SK-N-SH (cell line): ENCODE data around the gene APLP2. TPM values are rescaled to one million over a fixed set of nuclear protein-coding genes. Genes with fewer than 3 reads are reported as not detected.

Source experiments
- CTCF ChIA-PET: fragments of 300-600, 350-600 bp; formaldehyde crosslinking; extraction: SDS; loops from one replicate; lab custom pipeline; 2021; lab: Yijun Ruan, JAX
- POLR2A ChIA-PET: fragments of 350-600 bp; sonication (Branson Sonifier 250); formaldehyde crosslinking; extraction: SDS; loops from one replicate; lab custom pipeline; 2020; ENCODE audit warnings: antibody characterized with exemption, inconsistent platforms; lab: Yijun Ruan, JAX
- DNase-seq: peaks from one replicate; pipeline ENCODE4 v3.0.0; 2012
- H2AFZ ChIP-seq: fragments of 200-600 bp; sonication (generic); 2 replicates; pipeline ENCODE4 v1.8.1; 2016; ENCODE audit warnings: antibody characterized with exemption, mild to moderate bottlenecking, low read depth
- H3F3A ChIP-seq: fragments of 200-600 bp; sonication (generic); replicated peaks from 2 replicates; pipeline ENCODE3; 2016; ENCODE audit warnings: antibody characterized with exemption, mild to moderate bottlenecking; ENCODE audit not compliant: insufficient read depth
- H3K27ac ChIP-seq, 2 experiments: fragments of 200-500 bp in 1 of 2; fragments of 200-600 bp in 1 of 2; sonication (Bioruptor generic) in 1 of 2; sonication (generic), shearing (Covaris generic) in 1 of 2; 2 replicates each; pipeline versions ENCODE4 v1.5.1 to v1.6.1; 2014 to 2016; ENCODE audit warnings: low read depth in 2 of 2, inconsistent platforms in 1 of 2, low read length in 1 of 2, mild to moderate bottlenecking in 1 of 2, mixed read lengths in 1 of 2
- H3K27me3 ChIP-seq: fragments of 200-600 bp; sonication (generic), shearing (Covaris generic); 2 replicates; pipeline ENCODE4 v1.6.1; 2016; ENCODE audit warnings: mixed run types; ENCODE audit not compliant: insufficient read depth
- H3K36me3 ChIP-seq, 2 experiments: fragments of 200-500 bp in 1 of 2; fragments of 200-600 bp in 1 of 2; sonication (Bioruptor generic) in 1 of 2; sonication (generic) in 1 of 2; replicated peaks in 1 of 2; 2 replicates each; pipeline versions ENCODE3 to v1.5.1; 2014 to 2016; ENCODE audit warnings: low read length in 1 of 2, mild to moderate bottlenecking in 1 of 2; ENCODE audit not compliant: insufficient read depth in 2 of 2, control insufficient read depth in 1 of 2
- H3K4me1 ChIP-seq, 2 experiments: fragments of 200-500 bp in 1 of 2; fragments of 200-600 bp in 1 of 2; sonication (Bioruptor generic) in 1 of 2; sonication (generic), shearing (Covaris generic) in 1 of 2; 2 replicates each; pipeline versions ENCODE4 v1.5.1 to v1.6.1; 2014 to 2016; ENCODE audit warnings: low read depth in 1 of 2, low read length in 1 of 2, mixed run types in 1 of 2; ENCODE audit not compliant: insufficient read depth in 2 of 2, control insufficient read depth in 1 of 2
- H3K4me2 ChIP-seq: fragments of 200-600 bp; sonication (generic), shearing (Covaris generic); 2 replicates; pipeline ENCODE4 v1.6.1; 2017; ENCODE audit warnings: mixed run types
- H3K4me3 ChIP-seq, 2 experiments: fragments of 200-500 bp in 1 of 2; fragments of 200-600 bp in 1 of 2; sonication (Bioruptor generic) in 1 of 2; sonication (generic), shearing (Covaris generic) in 1 of 2; 2 replicates each; pipeline versions ENCODE4 v1.5.1 to v1.8.1; 2014 to 2016; ENCODE audit warnings: low read depth in 2 of 2, inconsistent platforms in 1 of 2, low read length in 1 of 2, mild to moderate bottlenecking in 1 of 2, mixed read lengths in 1 of 2, moderate library complexity in 1 of 2
- H3K79me2 ChIP-seq: fragments of 200-600 bp; sonication (generic); 2 replicates; pipeline ENCODE4 v1.8.1; 2017; ENCODE audit warnings: mild to moderate bottlenecking; ENCODE audit not compliant: insufficient read depth
- H3K9ac ChIP-seq: fragments of 200-600 bp; sonication (generic); 2 replicates; pipeline ENCODE4 v1.6.1; 2017; ENCODE audit warnings: mixed run types
- H3K9me2 ChIP-seq: fragments of 200-600 bp; sonication (generic); 2 replicates; pipeline ENCODE4 v1.6.1; 2017; ENCODE audit warnings: mixed run types
- H3K9me3 ChIP-seq: fragments of 200-600 bp; sonication (generic); 2 replicates; pipeline ENCODE4 v1.6.1; 2017; ENCODE audit warnings: mixed run types, mild to moderate bottlenecking, moderate library complexity
- H4K20me1 ChIP-seq: fragments of 200-600 bp; sonication (generic); 2 replicates; pipeline ENCODE4 v1.6.1; 2017; ENCODE audit warnings: mild to moderate bottlenecking, mixed run types; ENCODE audit not compliant: insufficient read depth
- CHD2 ChIP-seq: fragments of 150-350 bp; IDR thresholded peaks from 2 replicates; pipeline ENCODE4 v1.6.1; 2018; ENCODE audit warnings: low read length; ENCODE audit not compliant: partially characterized antibody
- EP300 ChIP-seq, 2 experiments: IDR thresholded peaks; 2 replicates each; pipeline versions ENCODE4 v1.4.0 to v1.6.1; 2012; ENCODE audit warnings: borderline replicate concordance in 1 of 2, low read depth in 1 of 2, low read length in 1 of 2
- EZH2phosphoT487 ChIP-seq: fragments of 200-600 bp; sonication (generic); IDR thresholded peaks from 2 replicates; pipeline ENCODE4 v1.6.1; 2017; ENCODE audit warnings: low read depth, mixed run types, mild to moderate bottlenecking, antibody characterized with exemption, moderate library complexity, borderline replicate concordance
- FOXJ3 ChIP-seq: sonication (generic); formaldehyde crosslinking; IDR thresholded peaks from 2 replicates; pipeline ENCODE4 v1.5.1; 2020; ENCODE audit warnings: mild to moderate bottlenecking, missing genetic modification reagents
- GABPA ChIP-seq: IDR thresholded peaks from 2 replicates; pipeline ENCODE4 v1.4.0; 2012; ENCODE audit warnings: low read depth, mild to moderate bottlenecking
- GATA2 ChIP-seq: sonication (generic); formaldehyde crosslinking; IDR thresholded peaks from 2 replicates; pipeline ENCODE4 v1.5.0; 2020; ENCODE audit warnings: mild to moderate bottlenecking, missing genetic modification reagents
- IRF3 ChIP-seq: fragments of 150-350 bp; IDR thresholded peaks from 2 replicates; pipeline ENCODE4 v1.6.1; 2016; ENCODE audit warnings: mild to moderate bottlenecking, low read depth, low read length
- JUND ChIP-seq: IDR thresholded peaks from 2 replicates; pipeline ENCODE4 v1.4.0; 2012
- NFIC ChIP-seq: IDR thresholded peaks from 2 replicates; pipeline ENCODE4 v1.4.0; 2012; ENCODE audit warnings: borderline replicate concordance
- NRF1 ChIP-seq: IDR thresholded peaks from 2 replicates; pipeline ENCODE4 v1.6.1; 2012; ENCODE audit warnings: low read depth, mild to moderate bottlenecking, low read length
- RCOR1 ChIP-seq: fragments of 150-350 bp; IDR thresholded peaks from 2 replicates; pipeline ENCODE4 v1.6.1; 2017; ENCODE audit warnings: antibody characterized with exemption, low read length
- REST ChIP-seq: IDR thresholded peaks from 2 replicates; pipeline ENCODE4 v1.6.1; 2012; ENCODE audit warnings: mild to moderate bottlenecking, low read depth, low read length, moderate library complexity
- RFX5 ChIP-seq: IDR thresholded peaks from 2 replicates; pipeline ENCODE4 v1.6.1; 2012; ENCODE audit warnings: mild to moderate bottlenecking, improper control_type of control experiment, low read length
- SIN3A ChIP-seq: IDR thresholded peaks from 2 replicates; pipeline ENCODE4 v1.6.1; 2012; ENCODE audit warnings: low read depth, mild to moderate bottlenecking, low read length, moderate library complexity, borderline replicate concordance
- TCF12 ChIP-seq: IDR thresholded peaks from 2 replicates; pipeline ENCODE4 v1.4.0; 2012
- TEAD4 ChIP-seq: IDR thresholded peaks from 2 replicates; pipeline ENCODE4 v1.4.0; 2012; ENCODE audit warnings: mild to moderate bottlenecking, borderline replicate concordance; ENCODE audit not compliant: insufficient read depth
- WGBS: methylation state at CpG from one replicate; pipeline ENCODE4 v1.1.6; 2017; ENCODE audit warnings: low lambda C conversion rate; 5-methylcytosine and 5-hydroxymethylcytosine counted together
- polyA plus RNA-seq, 3 experiments: library from polyadenylated mRNA; depleted of rRNA; stranded (reverse); fragments of >200 nt; gene quantifications; 2 replicates each; pipeline ENCODE4 v1.2.3, GENCODE V29; 2012

Gene APLP2
- polyA plus RNA-seq, 1 of the 3 experiments (the other 2 are of a cell fraction): 424 TPM

- H2AFZ ChIP-seq: no peak overlapping the region
- H3K27me3 ChIP-seq: no peaks in the 10 kb centered on the region
- WGBS: 98% methylated on average over 2 of the region's 2 CpGs
- peaks cover 28 to 47% of the 10 kb centered on the region in 2 experiments for H3K36me3 ChIP-seq
- TF ChIP-seq CHD2: no peak
- no peak for TF ChIP-seq EZH2phosphoT487
- no peak for TF ChIP-seq TCF12
- TF ChIP-seq FOXJ3 (CRISPR knock-in tag): no peak
- TF ChIP-seq EP300 (IDR thresholded peaks at IDR 0.05; ENCODE audit: borderline replicate concordance in 1 of 2, low read depth in 1 of 2, low read length in 1 of 2): no peak
- TF ChIP-seq IRF3: no peak
- no peak for TF ChIP-seq TEAD4
- TF ChIP-seq GABPA: no peak
- TF ChIP-seq RFX5: no peak
- no peak for TF ChIP-seq NRF1
- no peak for TF ChIP-seq RCOR1
- TF ChIP-seq JUND: no peak
- TF ChIP-seq GATA2: no peak
- no peak for TF ChIP-seq SIN3A
- no peak for TF ChIP-seq REST
- TF ChIP-seq NFIC: no peak
- peaks cover 0 to 4% of the 10 kb centered on the region in 2 experiments; a peak in 2 of 4 replicates for H3K4me1 ChIP-seq
- H3K4me2 ChIP-seq: no peak overlapping the region
- H3K4me3 ChIP-seq: no peak overlapping the region
- peaks cover 70% of the 10 kb centered on the region for H3K79me2 ChIP-seq
- no peak overlapping the region for H3K9ac ChIP-seq
- CTCF ChIA-PET: interaction anchor here (0.8 to 1.5 kb wide), 3 partner anchors 9 to 169 kb away, joined by 3 to 8 read pairs (median 4); no protein-coding TSS in a partner anchor
- POLR2A ChIA-PET: no interaction called here
- no peaks in the 10 kb centered on the region for H3K9me3 ChIP-seq
- DNase-seq: no peak
- H3F3A ChIP-seq: peaks cover 4% of the 10 kb centered on the region
- peaks cover 85% of the 10 kb centered on the region for H4K20me1 ChIP-seq
- H3K27ac ChIP-seq: no peak overlapping the region
- H3K9me2 ChIP-seq: no peaks in the 10 kb centered on the region
Observed at GRCh38 chr11:130115218-130115617, 45.5 kb downstream of the APLP2 start.
